OCI-LY1 (cell line): ENCODE measurements around the gene CNPY2.
"Not testable (repeated sequence)": the region's sequence is repeated elsewhere in the genome, so short reads cannot be mapped to it uniquely, and the experiment has no call there.

ENCODE experiments used
- CTCF ChIP-seq: fragments of 200-600 bp; sonication (generic), shearing (Covaris generic); IDR thresholded peaks from 2 replicates; pipeline ENCODE4 v1.5.1; 2017; ENCODE audit warnings: mild to moderate bottlenecking, antibody characterized with exemption, low read length, moderate library complexity, mixed read lengths
- EZH2 ChIP-seq: fragments of 200-600 bp; sonication (generic), shearing (Covaris generic); IDR thresholded peaks from 2 replicates; pipeline ENCODE4 v1.8.0; 2017; ENCODE audit warnings: borderline replicate concordance, mixed run types, mild to moderate bottlenecking, antibody characterized with exemption, low read length, moderate library complexity, mixed read lengths

GRCh38 chr12:56262955-56263354, 52.8 kb downstream of the CNPY2 start:
- not testable (repeated sequence) for TF ChIP-seq EZH2, CTCF
